RWPE2 (cell line): ENCODE results near the gene SLC16A10.

Experiments
- ATAC-seq: fragments of 200-7000 bp; cut with Tn5 transposase; 3 replicates; pipeline ENCODE4 v1.9.1; 2021; ENCODE audit warnings: low read depth
- DNase-seq: peaks from one replicate; pipeline ENCODE4 v3.0.0-alpha.2; 2020; ENCODE audit warnings: low spot score
- H3K27ac ChIP-seq: fragments of 450-650 bp; 2 replicates; pipeline ENCODE4 v1.5.1; 2017; ENCODE audit warnings: mild to moderate bottlenecking; ENCODE audit not compliant: poor library complexity, severe bottlenecking
- H3K27me3 ChIP-seq: fragments of 250-450 bp; sonication (Bioruptor Pico); 2 replicates; pipeline ENCODE4 v1.5.1; 2021; ENCODE audit warnings: mild to moderate bottlenecking, moderate library complexity; ENCODE audit not compliant: insufficient read depth, poor library complexity, severe bottlenecking
- H3K36me3 ChIP-seq: fragments of 250-450 bp; sonication (Bioruptor Pico); 2 replicates; pipeline ENCODE4 v1.5.1; 2020; ENCODE audit warnings: low read depth, mild to moderate bottlenecking, moderate library complexity
- H3K4me1 ChIP-seq: fragments of 250-450 bp; sonication (Bioruptor Pico); 2 replicates; pipeline ENCODE4 v1.5.1; 2021; ENCODE audit warnings: mild to moderate bottlenecking, moderate library complexity; ENCODE audit not compliant: insufficient read depth, poor library complexity, severe bottlenecking
- H3K4me3 ChIP-seq: fragments of 250-450 bp; sonication (Bioruptor Pico); 2 replicates; pipeline ENCODE4 v1.5.1; 2021; ENCODE audit warnings: mild to moderate bottlenecking, moderate library complexity; ENCODE audit not compliant: severe bottlenecking
- H3K9me3 ChIP-seq: fragments of 250-450 bp; sonication (Bioruptor Pico); 2 replicates; pipeline ENCODE4 v1.5.1; 2021; ENCODE audit warnings: mild to moderate bottlenecking, moderate library complexity; ENCODE audit not compliant: severe bottlenecking
- CTCF ChIP-seq: fragments of 450-650 bp; IDR thresholded peaks from one replicate; pipeline ENCODE4 v1.5.1; 2017; ENCODE audit warnings: mild to moderate bottlenecking, moderate library complexity; ENCODE audit not compliant: poor library complexity, severe bottlenecking

Gene SLC16A10

GRCh38 chr6:111260570-111261298 is 173.4 kb downstream of the SLC16A10 start:
- TF ChIP-seq CTCF, result no peak
- Histone ChIP-seq H3K4me1 (peaks cover 14% of the 10 kb centered on the region), H3K9me3 (no peaks in the 10 kb centered on the region), H3K27ac (peak overlapping the region; percentile 53), H3K4me3 (peak overlapping the region; percentile 60), H3K27me3 (no peaks in the 10 kb centered on the region), H3K36me3 (peaks cover 28% of the 10 kb centered on the region)
- no peak for DNase-seq
- peak; percentile 25 for ATAC-seq

DNA sequence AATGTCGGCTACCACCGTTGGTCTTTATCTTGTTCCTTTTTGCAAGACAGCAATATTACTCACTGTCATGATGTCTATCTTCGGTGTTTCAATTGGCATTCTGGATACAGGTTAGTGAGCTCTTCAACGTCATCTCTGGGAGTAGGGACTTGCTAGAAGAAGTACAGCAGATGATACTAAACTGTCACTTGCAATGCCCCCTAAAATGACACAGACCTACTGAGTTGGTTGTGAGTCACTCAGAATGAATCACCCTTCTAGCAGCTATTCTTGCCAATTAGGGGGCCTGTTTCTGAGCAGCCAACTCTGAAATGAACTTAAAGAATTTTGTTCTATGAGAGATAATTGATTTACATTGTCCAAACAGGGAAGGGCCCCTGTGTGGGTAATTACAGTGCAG is 176.5 kb downstream of the SLC16A10 start:
- no peak for TF ChIP-seq CTCF
- no peaks in the 10 kb centered on the region for H3K27me3 ChIP-seq
- no peak for DNase-seq
- peaks cover 57% of the 10 kb centered on the region for H3K36me3 ChIP-seq
- H3K27ac ChIP-seq, result no peak overlapping the region
- ATAC-seq, result no peak
- H3K9me3 ChIP-seq, result no peaks in the 10 kb centered on the region
- peaks cover 14% of the 10 kb centered on the region for H3K4me1 ChIP-seq
- H3K4me3 ChIP-seq, result no peak overlapping the region

- Histone ChIP-seq H3K4me3 (no peak overlapping the region), H3K9me3 (no peaks in the 10 kb centered on the region), H3K27me3 (no peaks in the 10 kb centered on the region), H3K4me1 (peaks cover 9% of the 10 kb centered on the region), H3K36me3 (peaks cover 57% of the 10 kb centered on the region), H3K27ac (no peak overlapping the region)
- DNase-seq (no peak), ATAC-seq (no peak)
- no peak for TF ChIP-seq CTCF
These were observed 178.5 kb downstream of the SLC16A10 start for GRCh38 chr6:111265842-111266241.

GRCh38 chr6:111266276-111266675 is 179.0 kb downstream of the SLC16A10 start:
- H3K36me3 ChIP-seq, result peaks cover 57% of the 10 kb centered on the region
- ATAC-seq (no peak), DNase-seq (no peak)
- H3K27ac ChIP-seq, result no peak overlapping the region
- H3K27me3 ChIP-seq, result no peaks in the 10 kb centered on the region
- H3K9me3 ChIP-seq, result no peaks in the 10 kb centered on the region
- peaks cover 9% of the 10 kb centered on the region for H3K4me1 ChIP-seq
- TF ChIP-seq CTCF, result no peak
- no peak overlapping the region for H3K4me3 ChIP-seq

- H3K27me3 ChIP-seq, result no peaks in the 10 kb centered on the region
- no peak overlapping the region for H3K27ac ChIP-seq
- peaks cover 62% of the 10 kb centered on the region for H3K36me3 ChIP-seq
- DNase-seq (no peak), ATAC-seq (no peak)
- no peak overlapping the region for H3K4me3 ChIP-seq
- no peak for TF ChIP-seq CTCF
- no peaks in the 10 kb centered on the region for H3K9me3 ChIP-seq
- H3K4me1 ChIP-seq, result peaks cover 9% of the 10 kb centered on the region
These were observed 180.5 kb downstream of the SLC16A10 start for GRCh38 chr6:111267764-111268333.
